GM21723 (cell line): ENCODE measurements around the gene LEAP2.
A peak's percentile ranks its signal among the peaks of the same experiment; 100 is the strongest.
"Not testable (repeated sequence)": the region's sequence is repeated elsewhere in the genome, so short reads cannot be mapped to it uniquely, and the experiment has no call there.

Experiments
- ATAC-seq: cut with Tn5 transposase; IDR thresholded peaks from one replicate; pipeline ENCODE4 v1.9.1; 2021; ENCODE audit warnings: mild to moderate bottlenecking, moderate library complexity; ENCODE audit not compliant: unreplicated experiment

Gene LEAP2

DNA sequence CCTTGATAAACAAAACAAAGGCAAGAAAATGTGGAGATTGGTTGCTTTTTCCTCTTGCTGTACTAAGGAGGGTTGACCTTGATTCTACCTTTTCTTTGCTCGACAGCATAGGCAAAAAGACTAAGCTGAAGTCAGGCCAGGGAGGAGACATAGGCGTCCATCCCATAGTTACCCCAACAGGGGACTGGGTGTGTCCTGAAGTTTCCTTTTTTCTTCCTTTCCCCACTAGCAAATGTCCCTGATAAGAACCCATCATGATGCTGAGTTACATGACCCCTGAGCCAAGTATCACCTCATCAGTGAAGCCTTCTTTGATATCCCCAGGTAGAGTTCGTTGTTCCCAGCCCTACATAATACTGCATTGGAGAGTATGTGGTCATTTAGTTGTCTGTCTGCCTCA, 33.2 kb upstream of the LEAP2 start:
- ATAC-seq, result no peak

DNA sequence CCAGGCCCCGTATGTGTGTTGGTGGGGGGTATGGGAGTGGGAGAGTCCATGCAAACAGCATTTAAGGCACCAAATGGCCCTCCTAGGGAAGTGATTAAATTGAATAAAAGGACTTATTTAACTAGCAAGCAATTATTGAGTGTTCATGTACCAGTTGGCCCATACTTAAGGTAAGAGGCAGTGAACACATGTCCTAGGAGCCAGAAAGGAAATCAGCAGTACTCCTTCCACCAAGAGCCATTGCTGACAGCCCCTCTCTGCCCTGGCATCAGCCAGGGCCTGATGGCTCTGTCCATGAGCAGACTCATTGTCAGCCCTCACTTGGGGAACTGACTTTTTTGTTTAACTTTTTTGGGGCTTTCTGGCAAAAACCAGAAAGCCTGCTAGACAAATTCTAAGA, 32.6 kb upstream of the LEAP2 start:
- ATAC-seq, result no peak

DNA sequence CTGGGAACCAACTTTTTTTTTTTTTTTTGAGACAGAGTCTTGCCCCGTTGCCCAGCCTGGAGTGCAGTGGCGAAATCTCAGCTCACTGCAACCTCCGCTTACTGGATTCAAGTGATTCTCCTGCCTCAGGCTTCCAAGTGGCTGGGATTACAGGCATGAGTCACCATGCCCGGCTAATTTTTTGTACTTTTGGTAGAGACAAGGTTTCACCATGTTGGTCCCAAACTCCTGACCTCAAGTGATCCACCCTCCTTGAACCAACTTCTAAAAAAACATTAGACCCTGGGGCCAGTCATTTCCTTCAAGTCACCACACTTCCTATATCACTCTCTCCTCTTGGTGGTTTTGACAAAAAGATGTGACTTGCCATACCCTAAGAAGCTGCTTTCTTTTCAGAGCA, 32.2 kb upstream of the LEAP2 start:
- ATAC-seq, result no peak

DNA sequence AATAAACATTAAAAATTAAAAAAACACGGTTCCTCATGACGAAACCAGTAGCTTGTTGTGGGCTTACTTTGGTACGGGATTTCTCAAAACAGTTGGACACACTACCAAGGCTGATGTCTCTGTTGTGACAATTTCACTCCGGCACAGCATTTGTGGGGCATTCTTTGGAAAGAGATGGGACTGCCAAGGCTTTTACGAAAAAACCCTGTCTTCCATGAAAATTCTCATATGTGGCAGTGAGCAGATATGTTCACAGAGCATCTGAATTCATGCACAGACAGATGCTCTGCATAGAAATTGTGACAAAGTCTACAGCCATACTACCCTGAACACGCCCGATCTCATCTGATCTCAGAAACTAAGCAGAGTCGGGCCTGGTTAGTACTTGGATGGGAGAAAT, 25.2 kb upstream of the LEAP2 start:
- no peak for ATAC-seq

DNA sequence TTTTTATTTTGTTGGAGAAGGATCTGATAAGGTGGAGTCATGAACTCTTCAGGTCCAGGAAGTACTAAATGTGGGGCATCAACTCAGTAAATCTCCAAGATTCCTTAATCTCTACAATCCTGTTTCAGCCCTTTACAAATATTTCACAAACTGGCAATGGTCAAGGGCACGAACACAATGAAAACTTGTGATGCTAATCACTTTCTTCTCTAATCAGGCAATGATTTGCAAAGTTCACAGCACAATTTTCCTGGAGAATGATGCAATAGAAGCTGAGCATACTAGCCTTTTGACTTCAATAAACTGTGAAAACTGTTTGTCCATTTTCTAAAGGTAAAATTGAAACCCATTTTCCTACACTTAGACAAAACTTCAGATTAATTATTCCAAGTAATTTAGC, 24.1 kb upstream of the LEAP2 start:
- ATAC-seq, result no peak

DNA sequence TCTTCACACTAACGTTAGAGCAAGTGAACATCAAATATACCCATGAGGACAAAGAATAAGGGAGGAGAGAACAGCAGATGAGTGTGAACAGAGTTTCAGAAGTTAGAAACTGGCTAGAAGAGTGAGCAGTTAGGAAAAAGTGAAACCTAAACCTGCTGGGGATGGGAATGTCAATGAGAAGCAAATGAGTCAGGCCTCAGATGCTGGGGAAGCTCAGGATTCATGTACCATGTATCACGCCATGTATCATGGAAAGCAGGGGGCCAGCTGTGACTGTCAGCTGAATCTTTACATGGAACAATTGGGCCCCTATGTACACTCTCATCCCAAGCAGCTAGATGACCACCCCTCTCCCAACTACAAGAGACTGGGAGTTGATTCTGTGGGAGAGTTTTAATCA, 23.4 kb upstream of the LEAP2 start:
- ATAC-seq, result no peak

DNA sequence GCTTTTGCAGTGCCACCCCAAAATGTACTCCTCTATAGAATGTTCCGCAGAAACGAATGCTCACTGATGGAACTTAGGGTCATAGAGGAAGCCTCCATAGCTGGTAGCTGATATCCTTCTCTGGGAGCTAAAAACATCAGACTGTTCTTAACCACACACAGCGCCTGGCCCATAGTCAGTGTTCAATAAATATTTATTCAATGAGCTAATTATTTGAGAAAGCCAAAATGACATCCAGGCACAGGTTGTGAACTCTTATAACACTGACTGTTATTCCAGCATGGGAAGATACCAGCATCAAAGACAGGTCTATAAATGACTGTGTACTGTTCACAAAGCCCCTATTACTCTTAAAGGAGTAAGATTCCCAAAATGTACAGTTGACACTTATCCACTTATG, 20.1 kb upstream of the LEAP2 start:
- ATAC-seq, result no peak

DNA sequence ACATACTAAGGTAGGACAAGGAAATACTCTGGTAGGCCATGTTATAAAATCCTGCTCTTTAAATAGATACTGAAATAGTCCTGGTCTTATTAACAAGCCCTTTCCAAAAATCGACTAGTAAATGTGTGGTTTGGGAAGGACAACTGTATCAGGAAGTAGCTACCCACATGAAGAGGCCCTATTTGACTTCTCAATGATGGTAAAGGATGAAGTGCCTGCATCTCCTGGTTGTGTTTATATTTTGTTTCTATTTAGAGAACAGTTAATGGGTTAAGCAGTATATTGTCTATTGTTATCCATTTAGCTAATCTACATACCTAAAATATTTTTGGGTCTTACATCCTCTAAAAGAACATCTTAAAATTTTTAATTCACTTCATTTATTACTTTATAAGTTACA, 19.7 kb upstream of the LEAP2 start:
- ATAC-seq, result no peak

DNA sequence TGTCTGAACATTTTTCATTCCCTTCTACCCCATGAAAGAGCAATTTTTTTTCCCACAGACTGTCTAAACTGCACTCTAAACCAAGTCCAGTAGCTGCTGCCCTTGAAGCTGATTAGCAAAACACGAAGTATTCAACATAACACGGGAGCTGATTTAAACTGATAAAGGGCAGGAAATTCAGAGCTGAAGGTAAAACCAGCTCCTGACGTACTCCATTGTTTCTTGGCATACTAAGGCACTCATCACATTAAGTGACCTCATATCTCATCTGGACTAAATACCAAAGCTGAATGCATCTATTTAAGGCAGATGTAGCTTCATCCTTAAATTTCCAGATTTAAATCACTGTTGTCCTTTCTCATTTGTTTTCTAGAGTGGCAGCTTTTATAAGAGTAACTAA, 19.2 kb upstream of the LEAP2 start:
- no peak for ATAC-seq

DNA sequence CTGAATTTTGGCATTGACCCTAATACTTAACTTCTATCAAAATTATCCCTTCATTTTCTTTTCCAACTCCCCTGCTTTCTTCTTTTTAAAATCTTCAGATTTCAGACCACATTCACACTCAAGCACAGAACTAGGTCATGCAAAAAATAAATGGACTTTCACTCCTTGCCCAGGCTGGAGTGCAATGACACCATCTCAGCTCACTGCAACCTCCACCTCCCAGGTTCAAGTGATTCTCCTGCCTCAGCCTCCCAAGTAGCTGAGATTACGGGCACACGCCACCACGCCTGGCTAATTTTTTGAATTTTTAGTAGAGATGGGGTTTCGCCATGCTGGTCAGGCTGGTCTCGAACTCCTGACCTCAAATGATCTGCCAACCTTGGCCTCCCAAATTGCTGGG, 18.5 kb upstream of the LEAP2 start:
- ATAC-seq, result not testable (repeated sequence)

DNA sequence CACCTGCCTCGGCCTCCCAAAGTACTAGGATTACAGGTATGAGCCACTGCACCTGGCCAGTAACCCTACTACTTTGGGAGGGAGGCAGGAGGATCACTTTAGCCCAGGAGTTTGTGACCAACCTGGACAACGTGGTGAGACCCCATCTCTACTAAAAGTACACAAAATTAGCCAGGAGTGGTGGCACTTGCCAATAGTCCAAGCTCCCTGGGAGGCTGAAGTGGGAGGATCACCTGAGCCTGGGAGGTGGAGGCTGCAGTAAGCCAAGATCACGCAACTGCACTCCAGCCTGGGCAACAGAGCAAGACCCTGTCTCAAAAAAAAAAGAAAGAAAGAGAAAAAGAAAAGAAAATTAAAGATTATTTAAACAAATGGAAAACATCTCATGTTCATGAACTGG, 17.5 kb upstream of the LEAP2 start:
- no peak for ATAC-seq

DNA sequence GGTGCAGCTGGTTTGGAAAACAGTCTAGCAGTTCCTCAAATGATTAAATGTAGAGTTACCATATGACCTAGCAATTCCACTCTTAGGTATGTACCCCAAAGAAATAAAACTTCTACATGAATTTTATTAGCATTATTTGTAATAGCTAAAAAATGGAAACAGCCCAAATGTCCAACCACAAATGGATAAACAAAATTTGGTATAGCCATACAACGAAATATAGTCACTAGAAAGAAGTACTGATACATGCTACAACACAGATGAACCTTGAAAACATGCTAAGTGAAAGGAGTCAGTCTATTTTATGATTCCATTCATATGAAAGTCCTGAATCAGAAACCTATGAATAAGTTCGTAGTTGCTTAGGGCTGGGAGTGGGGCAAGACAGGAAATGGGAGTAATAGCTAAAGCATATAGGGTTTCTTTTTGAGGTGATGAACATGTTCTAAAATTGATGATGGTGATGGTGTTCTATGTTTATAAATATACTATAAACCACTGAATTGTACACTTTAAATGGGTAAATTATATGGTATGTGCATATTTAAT, 13.5 kb upstream of the LEAP2 start:
- no peak for ATAC-seq

DNA sequence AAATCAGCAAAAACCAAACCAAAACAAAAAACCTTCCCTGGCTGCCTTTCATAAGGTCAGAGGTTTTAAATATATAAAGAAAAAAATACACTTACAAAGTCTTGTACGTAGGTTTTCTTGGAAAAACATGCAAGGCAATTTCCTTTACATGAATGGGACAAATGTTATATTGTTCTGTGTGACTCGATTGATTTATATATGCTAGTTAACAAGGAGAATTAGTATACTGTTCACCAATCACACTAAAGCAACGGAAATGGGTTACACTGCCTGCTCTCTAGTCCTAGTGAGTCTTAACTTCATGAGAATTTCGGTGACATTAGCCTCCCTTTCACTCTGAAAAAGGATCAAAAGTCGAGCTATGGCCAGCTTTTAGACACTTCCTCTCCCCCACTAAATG, 12.7 kb upstream of the LEAP2 start:
- no peak for ATAC-seq

DNA sequence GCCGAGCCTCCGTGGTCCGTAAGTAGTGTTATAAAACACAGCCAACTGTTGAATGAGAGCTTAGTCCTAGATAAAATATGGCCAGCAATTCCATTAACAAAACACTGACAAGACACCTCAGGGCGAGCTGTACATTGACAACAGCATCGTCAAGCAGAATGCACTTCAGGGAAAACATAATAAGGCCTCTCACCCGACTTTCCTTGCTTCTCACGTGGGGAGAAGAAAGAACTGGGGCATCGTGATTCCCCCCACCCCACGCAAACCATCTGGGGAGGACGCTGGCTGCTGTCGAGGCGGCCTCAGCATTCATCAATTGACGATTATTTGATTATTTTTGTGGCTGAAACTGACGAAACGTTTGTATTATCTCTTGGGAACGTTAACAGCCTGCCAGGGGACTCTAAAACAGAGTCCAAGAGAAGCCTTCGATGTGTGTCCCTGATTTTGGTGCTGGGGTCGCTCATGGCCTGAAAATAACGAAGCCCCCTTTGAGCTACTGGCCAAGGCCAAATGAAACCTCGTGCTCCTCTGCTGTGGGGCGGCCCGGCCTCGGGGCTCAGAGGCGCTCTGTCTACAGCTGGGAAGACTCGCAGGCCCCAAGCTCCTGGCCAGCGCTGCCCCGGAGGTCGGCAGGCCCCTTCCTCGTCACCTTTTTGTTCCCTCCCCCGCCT, 7.7 kb upstream of the LEAP2 start:
- ATAC-seq, result peak; percentile 30

DNA sequence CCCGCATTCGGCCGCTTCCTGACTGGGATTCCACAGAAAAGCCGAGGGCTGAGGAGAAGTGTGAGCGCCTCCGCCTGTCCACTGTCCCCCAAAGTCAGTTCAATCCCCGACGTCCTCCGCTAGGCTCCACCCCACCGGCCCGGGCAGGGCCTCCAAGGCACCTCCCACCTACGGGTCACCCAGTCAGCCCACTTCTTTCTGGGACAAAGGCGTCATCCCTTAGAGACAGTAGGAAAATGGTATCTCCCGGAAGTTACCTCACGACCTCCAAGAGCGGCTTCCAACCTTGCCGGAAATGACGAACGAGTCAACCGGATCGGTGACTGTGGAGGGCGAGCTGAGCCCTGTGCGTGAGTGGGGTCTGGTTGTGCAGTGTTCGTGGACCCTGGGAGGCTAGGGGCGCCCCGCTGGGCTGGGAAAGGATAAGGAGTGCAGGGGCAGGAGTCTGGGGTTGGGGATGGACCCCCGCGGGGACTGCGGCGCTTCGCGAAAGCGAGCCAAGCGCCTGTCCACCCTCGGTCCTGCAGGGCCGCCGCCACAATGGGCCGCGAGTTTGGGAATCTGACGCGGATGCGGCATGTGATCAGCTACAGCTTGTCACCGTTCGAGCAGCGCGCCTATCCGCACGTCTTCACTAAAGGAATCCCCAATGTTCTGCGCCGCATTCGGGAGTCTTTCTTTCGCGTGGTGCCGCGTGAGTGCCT, 7.0 kb upstream of the LEAP2 start, which contains the start of the genes GDF9 and UQCRQ:
TSS of gene GDF9 (minus strand) at position 128 of the 704 bp plus-strand sequence. CDS start 1,936 bp downstream, outside the sequence.
TSS of gene UQCRQ (plus strand) at position 301 of the 704 bp plus-strand sequence. CDS start at position 541, 240 bp downstream.
- ATAC-seq, result peak; percentile 98

DNA sequence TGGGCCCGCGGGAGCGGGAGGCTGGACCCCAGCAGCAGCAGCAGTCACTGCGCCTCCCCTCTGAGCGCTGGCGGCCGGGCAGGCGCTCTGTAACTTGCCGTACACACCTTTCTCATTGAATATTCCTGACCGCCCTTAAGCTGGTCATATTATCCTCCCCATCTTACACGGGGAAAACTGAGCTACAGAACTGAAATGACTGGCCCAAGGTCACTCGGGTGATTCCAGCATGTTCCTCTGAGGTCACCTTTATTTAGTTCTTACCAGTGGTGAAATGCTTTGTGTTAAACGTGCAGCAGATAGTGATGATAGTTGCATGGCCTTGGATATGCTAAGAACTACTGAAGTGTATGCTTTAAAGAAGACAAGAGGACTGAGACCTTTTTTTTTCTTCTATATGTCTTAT, 6.4 kb upstream of the LEAP2 start:
- peak; percentile 25 for ATAC-seq

DNA sequence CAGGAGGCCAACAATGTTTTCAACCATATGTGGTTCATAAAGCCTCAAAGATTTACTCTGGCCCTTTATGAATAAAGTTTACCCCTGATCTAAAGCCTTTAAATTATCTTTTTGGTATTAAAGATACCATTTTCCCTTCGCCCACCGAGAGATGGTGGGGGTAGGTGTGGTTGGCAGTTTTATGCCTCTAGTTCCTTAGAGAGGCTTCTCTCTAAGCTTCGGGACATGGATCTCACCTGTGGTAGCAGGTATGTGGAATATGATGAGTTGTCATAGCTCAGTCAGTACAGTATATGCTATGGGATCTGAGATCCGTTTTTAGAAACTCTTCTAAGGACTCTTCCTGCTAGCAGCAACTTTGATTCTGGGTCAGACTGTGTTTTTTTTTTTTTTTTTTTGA, 4.7 kb upstream of the LEAP2 start:
- no peak for ATAC-seq

DNA sequence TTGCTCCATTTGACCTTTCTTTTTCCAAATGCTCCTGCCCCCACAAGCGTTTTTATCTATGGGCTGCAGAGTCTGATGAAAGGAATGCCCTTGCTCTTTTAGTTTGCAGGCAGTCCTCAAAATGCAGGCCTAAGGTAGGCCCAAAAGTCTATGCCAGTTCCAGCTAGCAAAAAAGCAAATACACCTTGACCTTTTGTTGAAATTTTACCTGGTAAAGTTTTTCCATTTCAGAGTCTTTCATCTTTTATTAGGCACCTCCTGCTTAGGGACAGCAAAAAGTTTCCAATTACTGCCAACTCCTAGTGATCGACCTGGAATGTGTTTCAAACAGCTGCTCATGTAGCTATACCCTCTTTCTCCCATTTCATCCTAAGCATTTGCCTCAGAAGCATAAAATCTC, 2.7 kb upstream of the LEAP2 start:
- no peak for ATAC-seq

DNA sequence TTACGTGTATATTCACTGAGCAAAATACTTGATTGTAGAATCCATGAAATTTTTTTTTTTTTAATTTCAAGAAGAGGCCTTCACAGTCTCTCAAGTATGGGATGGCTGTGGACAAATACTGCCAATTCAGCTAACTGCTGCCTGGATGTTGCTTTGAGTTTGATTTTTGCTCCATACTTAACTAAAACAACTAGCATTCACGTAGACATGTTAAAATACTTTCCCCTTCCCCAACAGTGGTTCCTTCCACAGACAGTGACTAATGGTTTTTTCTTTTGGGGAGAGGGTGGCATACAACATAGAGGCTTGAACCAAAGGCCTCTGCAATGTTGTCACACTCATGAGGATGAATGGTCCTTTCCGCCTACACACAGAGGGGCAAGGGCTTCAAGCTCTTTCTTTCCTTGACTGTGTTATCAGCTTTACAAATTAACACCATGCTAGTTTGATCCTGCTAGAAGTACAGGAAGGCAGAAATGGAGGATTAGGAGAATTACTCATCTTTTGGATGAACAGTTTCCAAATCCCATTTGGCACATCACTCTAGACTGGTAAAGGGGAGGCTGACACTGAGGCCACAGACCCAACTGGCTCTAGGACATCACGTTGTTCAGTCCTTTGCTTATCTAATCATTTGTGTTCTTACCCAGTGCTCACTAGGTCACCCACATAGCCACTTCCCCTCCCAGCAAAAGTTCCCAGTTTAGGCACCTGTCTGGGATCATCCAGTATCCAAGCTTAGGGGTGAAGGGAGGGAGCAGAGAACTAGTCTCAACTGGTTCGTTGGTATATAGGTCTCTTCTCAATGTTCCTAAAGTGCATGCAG, 1.8 kb upstream of the LEAP2 start:
- no peak for ATAC-seq

DNA sequence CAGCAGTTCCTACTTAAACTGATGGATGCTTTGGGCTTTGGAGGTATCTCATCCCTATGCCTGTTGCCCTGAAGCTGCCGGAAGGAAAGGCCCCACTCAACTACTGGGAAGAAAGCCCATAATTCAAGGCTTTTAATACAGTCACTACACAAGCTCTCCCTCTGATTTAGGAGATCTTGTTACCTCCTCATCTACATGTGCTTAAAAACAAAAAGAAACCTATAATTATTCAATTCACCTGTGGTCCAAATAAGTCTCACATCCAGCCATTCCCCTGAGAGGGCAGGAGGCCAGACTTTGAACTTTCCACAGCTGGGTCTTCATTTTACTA, 715 bp upstream of the LEAP2 start:
- no peak for ATAC-seq

DNA sequence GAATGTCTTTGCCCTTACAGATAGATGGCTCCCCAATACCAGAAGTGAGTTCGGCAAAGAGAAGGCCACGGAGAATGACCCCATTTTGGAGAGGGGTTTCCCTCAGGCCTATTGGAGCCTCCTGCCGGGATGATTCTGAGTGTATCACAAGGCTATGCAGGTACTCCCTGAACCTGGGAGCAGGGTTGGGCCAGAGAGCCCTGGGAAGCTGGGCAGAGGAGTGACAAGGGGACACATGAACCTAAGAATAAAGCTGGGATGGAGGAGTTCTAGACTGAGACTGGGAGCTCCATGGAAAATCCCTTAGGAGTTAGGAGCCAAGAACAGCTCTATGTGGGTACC, 433 bp downstream of the LEAP2 start:
- no peak for ATAC-seq
